Renal pelvis (tissue), 12 donors: Measurements from ENCODE around the gene MARCHF2. TPM values are rescaled to one million over a fixed set of nuclear protein-coding genes. Genes with fewer than 3 reads are reported as not detected.
A peak's percentile ranks its signal among the peaks of the same experiment; 100 is the strongest.
"Not testable (repeated sequence)": the region's sequence is repeated elsewhere in the genome, so short reads cannot be mapped to it uniquely, and the experiment has no call there.

ENCODE experiments used
- DNase-seq: peaks from one replicate; pipeline ENCODE4 v3.0.0-alpha.2; 2013
- long read RNA-seq, 16 experiments: transcript quantifications; one replicate each; lab custom pipeline, GENCODE V29; 2026
- polyA plus RNA-seq, 3 donors: library from polyadenylated mRNA; unstranded; fragments of 120-200 nt; gene quantifications; one replicate each; pipeline ENCODE4 v1.2.1, GENCODE V29; 2013; ENCODE audit not compliant: insufficient read length in 3 of 3

The MARCHF2 gene
- 10 to 100 TPM; 16.4 to 19.3 (median 16.6) TPM for polyA plus RNA-seq
- long read RNA-seq, donor 1, partial matches to known transcripts: 0 of 3 reads
- long read RNA-seq, donor 1, other reads (novel, unspliced or antisense): 0 of 3 reads
- long read RNA-seq, donor 2, partial matches to known transcripts: 0 of 4 reads
- long read RNA-seq, donor 2, other reads (novel, unspliced or antisense): 0 of 4 reads
- long read RNA-seq, donor 3, partial matches to known transcripts: 0 of 5 reads
- long read RNA-seq, donor 3, other reads (novel, unspliced or antisense): 0 of 5 reads
- long read RNA-seq, donor 4, partial matches to known transcripts: 0 of 6 reads
- long read RNA-seq, donor 4, other reads (novel, unspliced or antisense): 0 of 6 reads
- long read RNA-seq, donor 5, partial matches to known transcripts: 0 of 2 reads
- long read RNA-seq, donor 5, other reads (novel, unspliced or antisense): 0 of 2 reads
- long read RNA-seq, donor 6, transcript MARCH2-201 (5 exons, 1,376 nt): major isoform, 6 of 7 reads
- long read RNA-seq, donor 6, partial matches to known transcripts: 0 of 7 reads
- long read RNA-seq, donor 6, other reads (novel, unspliced or antisense): 0 of 7 reads
- long read RNA-seq, donor 7, transcript MARCH2-201 (5 exons, 1,376 nt): major isoform, 9 of 31 reads
- long read RNA-seq, donor 7, partial matches to known transcripts: 22 of 31 reads
- long read RNA-seq, donor 7, other reads (novel, unspliced or antisense): 0 of 31 reads
- long read RNA-seq, donor 8, transcript MARCH2-201 (5 exons, 1,376 nt): major isoform, 5 of 6 reads
- long read RNA-seq, donor 8, partial matches to known transcripts: 0 of 6 reads
- long read RNA-seq, donor 8, other reads (novel, unspliced or antisense): 0 of 6 reads
- long read RNA-seq, donor 9, transcript MARCH2-201 (5 exons, 1,376 nt): major isoform, 6 of 6 reads
- long read RNA-seq, donor 9, partial matches to known transcripts: 0 of 6 reads
- long read RNA-seq, donor 9, other reads (novel, unspliced or antisense): 0 of 6 reads
- long read RNA-seq, donor 10, partial matches to known transcripts: 0 of 4 reads
- long read RNA-seq, donor 10, other reads (novel, unspliced or antisense): 0 of 4 reads
- long read RNA-seq, donor 11, transcript MARCH2-201 (5 exons, 1,376 nt): major isoform, 5 of 5 reads
- long read RNA-seq, donor 11, partial matches to known transcripts: 0 of 5 reads
- long read RNA-seq, donor 11, other reads (novel, unspliced or antisense): 0 of 5 reads
- long read RNA-seq, donor 12, partial matches to known transcripts: 0 of 5 reads
- long read RNA-seq, donor 12, other reads (novel, unspliced or antisense): 0 of 5 reads
- long read RNA-seq, donor 13, partial matches to known transcripts: 0 of 3 reads
- long read RNA-seq, donor 13, other reads (novel, unspliced or antisense): 0 of 3 reads
- long read RNA-seq, donor 14: 0 reads
- long read RNA-seq, donor 15: 0 reads
- long read RNA-seq, donor 16, partial matches to known transcripts: 0 of 4 reads
- long read RNA-seq, donor 16, other reads (novel, unspliced or antisense): 0 of 4 reads

- DNase-seq: peak; percentile 96
These were observed at the start of gene MARCHF2 for GRCh38 chr19:8412783-8413628. TSS of gene MARCHF2 (plus strand) at chr19:8413305. CDS start at chr19:8421841, 8,536 bp downstream.

- DNase-seq: no peak
These were observed 49.0 kb upstream of the MARCHF2 start, which contains the start of gene ANGPTL4 for GRCh38 chr19:8363803-8364771. TSS of gene ANGPTL4 (plus strand) at chr19:8364155. CDS start at chr19:8364322, 167 bp downstream.

GRCh38 chr19:8366121-8366581 is 47.0 kb upstream of the MARCHF2 start:
- DNase-seq: no peak

- DNase-seq: no peak
These were observed 46.2 kb upstream of the MARCHF2 start for GRCh38 chr19:8366961-8367326.

GRCh38 chr19:8367327-8368001 is 45.6 kb upstream of the MARCHF2 start:
- DNase-seq: peak; percentile 93

GRCh38 chr19:8370176-8371010 is 42.7 kb upstream of the MARCHF2 start:
- no peak for DNase-seq

- no peak for DNase-seq
These were observed 41.9 kb upstream of the MARCHF2 start for GRCh38 chr19:8371011-8371804.

- no peak for DNase-seq
These were observed 39.0 kb upstream of the MARCHF2 start for GRCh38 chr19:8373867-8374813.

GRCh38 chr19:8375766-8376165 is 37.3 kb upstream of the MARCHF2 start:
- DNase-seq: not testable (repeated sequence)

- DNase-seq: not testable (repeated sequence)
These were observed 36.6 kb upstream of the MARCHF2 start for GRCh38 chr19:8376373-8376974.

- DNase-seq: no peak
These were observed 35.5 kb upstream of the MARCHF2 start for GRCh38 chr19:8377598-8377997.

GRCh38 chr19:8379156-8379891 is 33.8 kb upstream of the MARCHF2 start:
- DNase-seq: not testable (repeated sequence)

- not testable (repeated sequence) for DNase-seq
These were observed 28.5 kb upstream of the MARCHF2 start for GRCh38 chr19:8384569-8384968.

- not testable (repeated sequence) for DNase-seq
These were observed 28.0 kb upstream of the MARCHF2 start for GRCh38 chr19:8385103-8385502.
